ENCODE measurements around the gene H1-8. TPM values are rescaled to one million over a fixed set of nuclear protein-coding genes. Genes with fewer than 3 reads are reported as not detected.
A peak's percentile ranks its signal among the peaks of the same experiment; 100 is the strongest.

Gene H1-8
- polyA plus RNA-seq, 1 experiment = not detected

- DNase-seq (ENCODE audit: low read depth, low spot score) = no peak
- no peak overlapping the region for H3K4me3 ChIP-seq (ENCODE audit: low read depth, low read length)
- no peaks in the 10 kb centered on the region; the same call in 1 of the 2 replicates for H3K9me3 ChIP-seq (ENCODE audit: control insufficient read depth, insufficient read depth, low read length)
- H3K27ac ChIP-seq (ENCODE audit: low read depth, low read length) = peak overlapping the region; percentile 39
- CTCF ChIA-PET = interaction anchor here (0.9 to 1.6 kb wide), 2 partner anchors 104 kb away, joined by 3 to 7 read pairs; no protein-coding TSS in a partner anchor
- POLR2A ChIA-PET = no interaction called here
- no peak for TF ChIP-seq CTCF (IDR thresholded peaks at IDR 0.05; ENCODE audit: low read depth, low read length)
- no peaks in the 10 kb centered on the region for H3K27me3 ChIP-seq (ENCODE audit: control insufficient read depth, insufficient read depth, low read length)
Observed at GRCh38 chr3:129593595-129594339, 50.8 kb downstream of the H1-8 start.

- H3K27ac ChIP-seq (ENCODE audit: low read depth, low read length) = peak overlapping the region; percentile 39
Observed at GRCh38 chr3:129594409-129594808, 51.4 kb downstream of the H1-8 start.

GRCh38 chr3:129594907-129595390 lies 52.0 kb downstream of the H1-8 start:
- CTCF ChIA-PET = interaction anchor here (0.9 kb wide), 1 partner anchor 105 kb away, joined by 3 read pairs; no protein-coding TSS in a partner anchor
- POLR2A ChIA-PET = interaction anchor here (0.7 to 1.9 kb wide), 2 partner anchors 11 to 33 kb away, joined by 4 to 18 read pairs; partner anchors contain the start of gene PLXND1
- H3K27ac ChIP-seq (ENCODE audit: low read depth, low read length) = peak overlapping the region; percentile 94
- H3K4me3 ChIP-seq (ENCODE audit: low read depth, low read length) = no peak overlapping the region
- no peaks in the 10 kb centered on the region for H3K27me3 ChIP-seq (ENCODE audit: control insufficient read depth, insufficient read depth, low read length)
- DNase-seq (ENCODE audit: low read depth, low spot score) = no peak
- H3K9me3 ChIP-seq (ENCODE audit: control insufficient read depth, insufficient read depth, low read length) = no peaks in the 10 kb centered on the region; the same call in 1 of the 2 replicates
- no peak for TF ChIP-seq CTCF (IDR thresholded peaks at IDR 0.05; ENCODE audit: low read depth, low read length)

More at GRCh38 chr3:129594409-129594808, 51.4 kb downstream of the H1-8 start:
- H3K4me3 ChIP-seq (ENCODE audit: low read depth, low read length) = no peak overlapping the region
- CTCF ChIA-PET = interaction anchor here (0.9 kb wide), 1 partner anchor 104 kb away, joined by 3 read pairs; no protein-coding TSS in a partner anchor
- H3K9me3 ChIP-seq (ENCODE audit: control insufficient read depth, insufficient read depth, low read length) = no peaks in the 10 kb centered on the region; the same call in 1 of the 2 replicates
- POLR2A ChIA-PET = no interaction called here
- DNase-seq (ENCODE audit: low read depth, low spot score) = no peak
- TF ChIP-seq CTCF (IDR thresholded peaks at IDR 0.05; ENCODE audit: low read depth, low read length) = no peak
- no peaks in the 10 kb centered on the region for H3K27me3 ChIP-seq (ENCODE audit: control insufficient read depth, insufficient read depth, low read length)

- Histone ChIP-seq H3K9me3 (ENCODE audit: control insufficient read depth, insufficient read depth, low read length) (no peaks in the 10 kb centered on the region; the same call in 1 of the 2 replicates), H3K27me3 (ENCODE audit: control insufficient read depth, insufficient read depth, low read length) (no peaks in the 10 kb centered on the region), H3K27ac (ENCODE audit: low read depth, low read length) (peak overlapping the region; percentile 94), H3K4me3 (ENCODE audit: low read depth, low read length) (no peak overlapping the region)
- no peak for TF ChIP-seq CTCF (IDR thresholded peaks at IDR 0.05; ENCODE audit: low read depth, low read length)
- POLR2A ChIA-PET = interaction anchor here (0.7 to 2.9 kb wide), 8 partner anchors 9 to 282 kb away, joined by 3 to 18 read pairs (median 4); partner anchors contain the start of gene PLXND1
- CTCF ChIA-PET = interaction anchor here (0.7 to 2.0 kb wide), 2 partner anchors 10 to 106 kb away, joined by 3 to 11 read pairs; no protein-coding TSS in a partner anchor
- DNase-seq (ENCODE audit: low read depth, low spot score) = no peak
Observed at GRCh38 chr3:129595544-129596193, 52.7 kb downstream of the H1-8 start.
